IPS-11a (cell line): ENCODE measurements around the gene ANKRD52.

Experiments
- H3K4me3 ChIP-seq: one replicate; pipeline ENCODE4 v1.5.1; 2013; ENCODE audit warnings: low read depth, low read length, control low read depth

Gene ANKRD52

GRCh38 chr12:56243731-56244181 is 14.4 kb downstream of the ANKRD52 start:
- no peak overlapping the region for H3K4me3 ChIP-seq

- H3K4me3 ChIP-seq, result no peak overlapping the region
These were observed 15.2 kb downstream of the ANKRD52 start for GRCh38 chr12:56242986-56243385.

GRCh38 chr12:56241424-56242303 is 16.5 kb downstream of the ANKRD52 start:
- no peak overlapping the region for H3K4me3 ChIP-seq

GRCh38 chr12:56237552-56237951 is 20.6 kb downstream of the ANKRD52 start:
- H3K4me3 ChIP-seq, result no peak overlapping the region

GRCh38 chr12:56236985-56237384 is 21.2 kb downstream of the ANKRD52 start:
- H3K4me3 ChIP-seq, result no peak overlapping the region

GRCh38 chr12:56236091-56236490 is 22.1 kb downstream of the ANKRD52 start:
- no peak overlapping the region for H3K4me3 ChIP-seq

GRCh38 chr12:56234746-56235436 is 23.3 kb downstream of the ANKRD52 start:
- no peak overlapping the region for H3K4me3 ChIP-seq

- H3K4me3 ChIP-seq, result no peak overlapping the region
These were observed 27.0 kb downstream of the ANKRD52 start for GRCh38 chr12:56231184-56231582.

GRCh38 chr12:56230432-56231183 is 27.6 kb downstream of the ANKRD52 start:
- no peak overlapping the region for H3K4me3 ChIP-seq

GRCh38 chr12:56229916-56230431 is 28.2 kb downstream of the ANKRD52 start, which contains the start of gene SLC39A5:
Gene SLC39A5 (plus strand): TSS chr12:56230051. CDS start chr12:56231275, 1,224 bp downstream.
- no peak within 1 kb of the TSS for H3K4me3 ChIP-seq

- no peak overlapping the region for H3K4me3 ChIP-seq
These were observed 29.1 kb downstream of the ANKRD52 start for GRCh38 chr12:56229082-56229481.

- no peak overlapping the region for H3K4me3 ChIP-seq
These were observed 33.2 kb downstream of the ANKRD52 start for GRCh38 chr12:56224954-56225353.

- H3K4me3 ChIP-seq, result peak within 1 kb of the TSS; percentile 71
These were observed 34.0 kb downstream of the ANKRD52 start, which contains the start of gene NABP2 for GRCh38 chr12:56224102-56224701. Gene NABP2 (plus strand): TSS chr12:56224342. CDS start chr12:56224857, 515 bp downstream.

- no peak overlapping the region for H3K4me3 ChIP-seq
These were observed 34.5 kb downstream of the ANKRD52 start for GRCh38 chr12:56223571-56224101.

GRCh38 chr12:56222531-56222895 is 35.7 kb downstream of the ANKRD52 start:
- peak overlapping the region; percentile 92 for H3K4me3 ChIP-seq

- peak within 1 kb of the TSS; percentile 92 for H3K4me3 ChIP-seq
These were observed 36.2 kb downstream of the ANKRD52 start, which contains the start of gene RNF41 for GRCh38 chr12:56221757-56222530. Gene RNF41 (minus strand): TSS chr12:56221922. CDS start chr12:56214047, 7,875 bp downstream.

GRCh38 chr12:56221232-56221756 is 36.9 kb downstream of the ANKRD52 start:
- peak overlapping the region; percentile 92 for H3K4me3 ChIP-seq

- H3K4me3 ChIP-seq, result peak overlapping the region; percentile 92
These were observed 37.5 kb downstream of the ANKRD52 start for GRCh38 chr12:56220611-56221231.

GRCh38 chr12:56219840-56220239 is 38.3 kb downstream of the ANKRD52 start:
- no peak overlapping the region for H3K4me3 ChIP-seq
